ENCODE measurements around the gene PNMA1.

The PNMA1 gene

DNA sequence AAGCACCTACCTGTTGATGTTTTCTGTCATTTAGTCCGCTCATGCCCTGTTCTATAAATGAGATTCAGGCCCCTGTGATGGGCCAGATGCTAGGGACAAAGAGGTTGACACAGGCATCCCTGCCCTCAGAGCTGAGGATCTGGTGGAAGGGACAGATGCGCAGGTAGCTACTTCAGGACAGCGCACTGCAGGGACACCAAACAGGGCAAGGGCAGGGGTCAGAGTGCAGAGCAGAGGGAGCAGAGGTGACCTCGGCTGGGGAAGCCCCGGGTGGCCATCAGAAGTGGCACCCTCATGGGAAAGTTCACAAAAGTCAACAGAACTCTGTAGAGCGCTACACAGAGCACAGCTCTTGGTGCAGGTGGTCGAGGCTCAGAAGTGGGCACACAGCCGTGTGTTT lies 5.6 kb upstream of the PNMA1 start:
- TF ChIP-seq, protein P1, sequence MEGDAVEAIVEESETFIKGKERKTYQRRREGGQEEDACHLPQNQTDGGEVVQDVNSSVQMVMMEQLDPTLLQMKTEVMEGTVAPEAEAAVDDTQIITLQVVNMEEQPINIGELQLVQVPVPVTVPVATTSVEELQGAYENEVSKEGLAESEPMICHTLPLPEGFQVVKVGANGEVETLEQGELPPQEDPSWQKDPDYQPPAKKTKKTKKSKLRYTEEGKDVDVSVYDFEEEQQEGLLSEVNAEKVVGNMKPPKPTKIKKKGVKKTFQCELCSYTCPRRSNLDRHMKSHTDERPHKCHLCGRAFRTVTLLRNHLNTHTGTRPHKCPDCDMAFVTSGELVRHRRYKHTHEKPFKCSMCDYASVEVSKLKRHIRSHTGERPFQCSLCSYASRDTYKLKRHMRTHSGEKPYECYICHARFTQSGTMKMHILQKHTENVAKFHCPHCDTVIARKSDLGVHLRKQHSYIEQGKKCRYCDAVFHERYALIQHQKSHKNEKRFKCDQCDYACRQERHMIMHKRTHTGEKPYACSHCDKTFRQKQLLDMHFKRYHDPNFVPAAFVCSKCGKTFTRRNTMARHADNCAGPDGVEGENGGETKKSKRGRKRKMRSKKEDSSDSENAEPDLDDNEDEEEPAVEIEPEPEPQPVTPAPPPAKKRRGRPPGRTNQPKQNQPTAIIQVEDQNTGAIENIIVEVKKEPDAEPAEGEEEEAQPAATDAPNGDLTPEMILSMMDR (conservative IDR thresholded peaks at IDR 0.05; ENCODE audit: low read depth, low read length) = no peak
- DNase-seq (ENCODE audit: low read depth) = no peak

DNA sequence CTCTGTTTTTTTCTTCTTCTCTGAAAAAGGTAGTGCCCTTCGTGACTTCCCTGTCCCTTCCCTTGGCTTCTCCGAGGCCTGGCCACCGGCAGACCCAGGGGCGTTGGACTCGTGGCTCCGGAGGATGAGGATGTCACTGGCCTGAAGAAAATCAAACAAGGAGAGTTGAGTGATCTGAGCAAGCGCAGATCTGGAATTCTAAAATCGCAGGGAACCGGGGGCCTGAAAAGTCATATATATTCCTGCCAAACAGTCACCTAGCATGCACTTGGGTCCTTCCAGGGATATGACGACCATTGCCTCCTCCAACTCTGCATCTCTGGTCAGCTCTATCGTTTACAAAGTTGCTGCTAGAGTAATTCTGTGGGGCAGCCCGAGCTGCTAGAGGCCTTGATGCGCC lies 5.2 kb upstream of the PNMA1 start:
- no peak overlapping the region for H3K4me3 ChIP-seq (ENCODE audit: low read length)
- TF ChIP-seq, protein P1 (conservative IDR thresholded peaks at IDR 0.05; ENCODE audit: low read depth, low read length) = no peak

More for the DNA sequence above, 5.6 kb upstream of the PNMA1 start:
- H3K4me3 ChIP-seq (ENCODE audit: low read length) = no peak overlapping the region

DNA sequence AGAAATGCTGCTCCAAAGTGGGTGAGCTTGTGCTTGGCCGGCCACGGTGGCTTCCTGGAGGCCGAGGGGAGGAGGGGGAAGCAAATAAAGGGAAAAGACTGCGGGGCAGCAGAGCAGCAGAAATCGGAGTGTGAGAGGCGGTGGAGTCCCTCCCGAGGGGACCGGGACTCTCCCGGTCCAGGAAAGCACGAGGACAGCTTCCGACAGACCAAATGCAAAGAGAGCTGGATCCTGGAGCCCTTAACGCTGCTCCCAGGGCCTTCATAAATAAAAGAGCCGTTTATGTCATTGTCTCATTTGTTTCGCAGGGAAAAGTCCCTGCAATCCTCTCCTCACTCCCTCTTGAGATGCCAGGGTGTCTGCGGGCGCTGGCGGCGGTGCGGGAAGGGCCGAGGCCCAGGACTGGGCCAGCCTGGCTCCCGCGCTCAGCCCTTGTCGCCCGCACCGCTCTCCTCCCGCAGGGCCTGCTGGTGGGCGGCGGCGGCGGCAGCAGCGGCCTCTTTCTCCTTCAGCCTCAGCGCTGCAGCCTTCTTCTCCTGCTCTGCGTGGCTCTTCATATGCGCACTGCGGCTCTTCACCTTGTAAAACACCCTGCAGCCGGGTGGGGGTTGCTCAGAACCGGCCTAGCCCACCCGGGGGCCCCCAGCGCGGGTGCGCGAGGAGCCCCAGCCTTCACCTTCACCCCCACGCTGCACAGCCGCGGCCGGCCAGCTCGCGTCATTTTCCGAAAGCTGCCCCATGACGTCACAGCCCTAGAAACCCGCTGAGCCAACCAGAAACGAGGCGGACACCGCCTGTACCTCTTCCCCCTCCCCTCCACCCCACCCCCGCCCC lies 4.5 kb upstream of the PNMA1 start:
- H3K4me3 ChIP-seq (ENCODE audit: low read length) = no peak overlapping the region
- TF ChIP-seq, protein P1 (conservative IDR thresholded peaks at IDR 0.05; ENCODE audit: low read depth, low read length) = no peak
- DNase-seq (ENCODE audit: low read depth) = no peak

More for the DNA sequence above, 5.2 kb upstream of the PNMA1 start:
- DNase-seq (ENCODE audit: low read depth) = no peak

DNA sequence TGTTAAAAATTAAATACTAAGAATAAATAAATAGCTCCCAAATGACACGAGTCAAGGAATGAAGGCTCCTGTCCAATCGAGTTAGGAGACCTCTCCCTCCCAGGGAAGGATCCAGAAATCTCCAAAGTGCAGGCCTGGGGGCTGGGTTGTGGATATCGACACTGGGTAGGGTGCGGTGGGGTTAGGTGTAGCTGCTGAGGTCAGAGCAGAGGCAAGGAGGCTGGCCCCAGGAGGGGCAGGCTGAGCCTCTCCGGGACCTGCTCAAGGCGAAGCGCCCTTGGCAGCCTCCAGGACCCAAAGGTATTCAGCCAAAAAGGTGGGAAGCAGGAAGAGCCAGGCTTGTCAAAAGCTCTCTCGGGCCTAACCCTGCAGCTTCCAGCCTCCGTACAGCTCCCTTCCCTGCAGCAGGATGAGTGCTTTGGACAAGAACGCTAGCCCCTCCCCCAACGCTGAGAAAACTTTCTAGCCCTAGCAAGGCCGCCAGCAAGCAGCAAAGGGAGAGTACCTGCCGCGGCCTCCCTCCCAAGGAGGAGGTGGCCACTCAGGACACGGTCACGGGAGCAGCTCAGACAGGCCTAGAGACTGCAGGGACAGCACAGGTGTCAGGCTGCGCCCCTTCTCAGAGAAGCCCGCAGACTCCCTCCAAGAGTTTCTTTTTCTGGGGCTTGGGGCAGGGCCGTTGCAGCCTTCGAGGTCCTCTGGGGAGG lies 3.7 kb upstream of the PNMA1 start:
- DNase-seq (ENCODE audit: low read depth) = no peak
- TF ChIP-seq, protein P1 (conservative IDR thresholded peaks at IDR 0.05; ENCODE audit: low read depth, low read length) = no peak
- H3K4me3 ChIP-seq (ENCODE audit: low read length) = no peak overlapping the region

DNA sequence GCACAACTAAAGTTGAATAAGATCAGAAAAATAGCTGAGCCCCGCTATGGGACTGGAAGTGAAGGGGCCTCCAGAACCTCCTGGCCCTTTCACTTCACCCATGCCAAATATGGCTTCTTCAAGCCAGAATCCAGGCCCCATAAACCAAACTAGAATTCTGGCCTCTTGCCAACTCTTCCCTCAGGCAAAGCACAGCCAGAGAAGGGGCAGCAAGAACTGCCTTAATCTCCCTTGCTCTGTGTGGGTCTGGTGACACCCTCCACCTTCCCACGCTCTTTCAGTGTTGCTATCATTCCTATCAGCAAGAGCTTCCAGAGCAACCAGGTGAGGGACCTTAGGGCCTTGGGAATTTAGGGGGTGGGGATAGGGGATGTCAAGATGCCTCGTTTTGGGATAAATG lies 3.1 kb upstream of the PNMA1 start:
- H3K4me3 ChIP-seq (ENCODE audit: low read length) = no peak overlapping the region
- DNase-seq (ENCODE audit: low read depth) = no peak
- TF ChIP-seq, protein P1 (conservative IDR thresholded peaks at IDR 0.05; ENCODE audit: low read depth, low read length) = no peak

DNA sequence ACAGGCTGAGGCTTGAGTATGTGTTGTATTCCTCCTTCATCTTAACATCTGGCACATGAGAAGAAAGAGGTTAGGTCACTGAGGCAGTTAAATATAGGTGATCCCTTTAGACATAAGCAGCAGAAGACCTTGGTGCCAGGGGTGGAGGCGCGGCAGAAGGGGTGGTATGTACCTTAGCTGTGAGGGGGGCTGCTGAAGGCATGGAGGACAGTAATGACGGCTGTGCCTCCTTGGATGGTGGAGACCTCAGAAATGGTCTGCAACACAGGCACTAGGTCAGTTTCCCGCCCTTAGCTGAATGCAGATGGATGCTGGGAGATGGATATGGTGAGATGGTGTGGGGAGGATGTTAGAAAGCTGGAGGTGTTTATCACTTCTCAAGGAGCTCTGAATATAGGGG lies 1.5 kb upstream of the PNMA1 start:
- TF ChIP-seq, protein P1 (conservative IDR thresholded peaks at IDR 0.05; ENCODE audit: low read depth, low read length) = no peak
- H3K4me3 ChIP-seq (ENCODE audit: low read length) = no peak overlapping the region
- no peak for DNase-seq (ENCODE audit: low read depth)

Measured in retinal pigment epithelial cell (primary cell).